Embryonic facial prominence (tissue), 1 donor: Measurements from ENCODE around the gene SLC18A2.
"Not testable (repeated sequence)": the region's sequence is repeated elsewhere in the genome, so short reads cannot be mapped to it uniquely, and the experiment has no call there.

ENCODE experiments used
- DNase-seq: peaks from one replicate; pipeline ENCODE4 v3.0.0-alpha.2; 2016; ENCODE audit errors: extremely low spot score

The SLC18A2 gene

DNA sequence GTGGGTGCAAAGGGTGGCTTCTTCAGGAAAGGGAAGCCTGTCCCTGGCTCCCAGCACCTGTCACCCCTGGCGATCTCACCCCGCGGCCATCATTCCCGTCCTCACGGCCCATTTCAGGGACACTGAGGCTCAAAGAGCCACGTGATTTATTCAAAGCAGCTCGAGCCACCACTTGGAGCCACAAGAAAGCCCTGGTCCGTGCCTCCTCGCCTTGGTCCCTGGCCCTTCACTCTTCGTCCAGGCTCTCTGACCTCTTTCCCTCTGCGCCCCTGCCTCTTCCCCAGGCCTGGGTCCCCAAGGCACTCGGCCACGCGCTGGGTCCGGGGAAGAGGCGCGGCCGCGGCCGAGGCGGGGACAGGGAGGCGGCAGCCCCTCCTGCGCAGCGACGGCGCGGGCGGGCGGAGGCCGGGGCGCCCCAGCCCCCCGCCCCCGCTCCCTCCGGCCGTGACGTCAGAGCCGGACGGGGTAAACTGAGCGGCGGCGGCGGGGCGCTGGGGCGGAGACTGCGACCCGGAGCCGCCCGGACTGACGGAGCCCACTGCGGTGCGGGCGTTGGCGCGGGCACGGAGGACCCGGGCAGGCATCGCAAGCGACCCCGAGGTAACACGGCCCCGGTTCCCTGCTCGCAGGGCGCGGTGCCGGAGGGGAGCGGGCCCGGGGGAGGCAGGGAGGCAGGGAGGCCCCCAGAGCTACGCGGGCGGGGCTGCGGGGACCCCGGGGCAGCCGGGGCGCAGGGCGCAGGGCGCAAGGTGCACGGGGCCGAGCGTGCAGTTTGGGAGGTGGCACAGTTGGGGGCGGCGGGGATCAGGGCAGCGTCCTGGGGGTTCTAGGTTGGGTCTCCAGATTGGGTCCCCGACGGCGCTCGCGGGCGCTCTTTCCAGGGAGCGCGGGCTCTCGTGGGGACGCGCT, at the start of gene SLC18A2:
Gene SLC18A2, plus strand, starts transcription at position 494 of the 909 bp plus-strand sequence. CDS start 580 bp downstream, outside the sequence.
- no peak for DNase-seq

DNA sequence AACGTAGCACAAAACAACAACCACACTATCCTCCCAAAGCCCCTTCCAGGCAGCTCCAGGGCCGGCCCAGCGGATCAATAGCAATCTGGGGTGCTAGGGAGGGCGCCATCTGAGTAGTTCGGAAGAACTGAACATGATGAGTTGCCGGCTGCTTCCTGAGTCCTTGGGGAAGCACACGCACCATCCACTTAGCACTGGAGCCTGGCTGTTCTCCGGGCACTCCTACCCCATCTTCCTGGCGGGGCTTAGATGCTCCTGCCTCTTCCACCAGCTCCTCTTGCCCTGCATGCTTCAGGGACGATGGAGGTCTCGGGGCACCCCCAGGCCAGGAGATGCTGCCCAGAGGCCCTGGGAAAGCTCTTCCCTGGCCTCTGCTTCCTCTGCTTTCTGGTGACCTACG, 43.7 kb upstream of the SLC18A2 start, which contains the start of gene KCNK18:
Gene KCNK18, plus strand, starts transcription at position 301 of the 400 bp plus-strand sequence. Its CDS starts 0 bp downstream, at position 301.
- no peak for DNase-seq

DNA sequence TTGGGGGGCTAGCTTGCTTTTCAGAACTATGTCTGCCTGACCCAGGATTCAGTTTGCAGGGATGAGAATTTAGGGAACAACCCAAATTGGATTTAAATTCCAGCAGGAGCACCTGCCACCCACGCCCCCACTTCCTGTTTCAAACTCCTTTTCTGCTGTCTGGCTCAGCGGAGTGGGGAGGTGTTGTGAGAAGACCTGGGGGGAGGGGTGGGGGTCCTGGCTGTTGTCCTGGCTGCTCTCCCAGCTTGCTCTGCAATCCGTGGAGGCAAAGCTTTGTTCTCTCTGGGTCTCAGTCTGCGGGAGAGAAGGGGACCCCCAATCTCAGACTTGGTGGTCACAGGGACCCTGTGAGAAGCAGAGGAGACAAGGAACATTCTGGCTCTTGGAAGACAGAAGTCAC, 42.8 kb upstream of the SLC18A2 start:
- DNase-seq = no peak

GRCh38 chr10:117201826-117202225, 39.1 kb upstream of the SLC18A2 start:
- no peak for DNase-seq

DNA sequence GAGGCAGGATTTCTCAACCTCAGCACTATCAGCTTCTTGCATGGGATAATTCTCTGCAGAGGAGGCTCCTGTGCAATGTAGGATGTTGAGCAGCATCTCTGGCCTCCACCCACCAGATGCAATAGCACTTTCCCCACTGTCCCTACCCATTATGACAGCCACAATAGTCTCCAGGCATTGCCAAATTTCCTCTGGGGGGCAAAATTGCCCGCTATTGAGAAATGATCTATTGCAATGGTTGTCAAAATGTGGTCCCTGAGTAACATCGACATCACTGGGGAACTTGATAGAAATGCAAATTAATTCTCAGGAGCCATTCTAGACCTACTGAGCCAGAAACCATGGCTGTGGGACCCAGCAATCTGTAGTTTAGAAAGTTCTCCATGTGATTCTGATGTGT, 36.6 kb upstream of the SLC18A2 start:
- no peak for DNase-seq

- no peak for DNase-seq
These were observed 28.7 kb upstream of the SLC18A2 start for GRCh38 chr10:117212176-117212575.

DNA sequence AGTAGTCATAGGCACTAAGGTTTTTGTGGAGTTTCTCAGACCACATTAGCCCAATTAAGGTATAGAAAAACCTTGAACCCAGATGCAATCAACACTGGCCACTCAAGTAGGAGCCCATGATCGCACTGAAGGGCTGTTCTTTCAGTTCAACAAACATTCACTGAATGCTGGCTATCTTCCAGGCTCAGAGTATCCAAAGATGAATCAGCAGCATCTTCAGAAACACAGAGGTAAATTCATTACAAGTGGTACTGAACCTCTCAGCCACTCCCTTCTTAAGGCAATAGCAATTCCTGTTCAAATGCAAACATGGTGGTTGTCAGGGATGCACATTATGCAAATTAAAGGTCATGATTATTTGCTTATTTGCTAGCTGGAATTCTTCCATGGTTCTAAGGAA, 26.5 kb upstream of the SLC18A2 start:
- no peak for DNase-seq

GRCh38 chr10:117215079-117215478, 25.8 kb upstream of the SLC18A2 start:
- no peak for DNase-seq

DNA sequence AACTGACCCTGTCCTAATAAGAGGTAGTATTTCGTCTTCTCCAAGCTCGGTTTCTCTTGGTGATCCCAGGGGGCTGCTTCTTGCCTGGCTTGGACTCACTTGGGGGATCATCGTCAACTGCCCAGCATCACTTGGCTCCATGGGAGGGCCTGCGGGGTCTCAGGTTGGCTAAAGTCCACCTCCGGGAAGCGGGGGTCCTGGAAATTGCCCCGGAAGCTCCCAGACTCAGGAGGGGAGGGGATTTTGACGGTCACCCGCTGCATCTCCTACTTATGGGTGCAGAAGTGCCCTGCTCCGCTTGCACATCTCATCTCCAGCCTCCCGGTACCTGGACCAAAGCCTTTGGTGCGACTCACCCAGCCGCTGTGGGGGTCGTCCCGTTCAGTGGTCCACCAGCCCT, 24.9 kb upstream of the SLC18A2 start:
- no peak for DNase-seq

- DNase-seq = peak; percentile 19
These were observed 24.2 kb upstream of the SLC18A2 start for GRCh38 chr10:117216611-117217195.

GRCh38 chr10:117217196-117217761, 23.6 kb upstream of the SLC18A2 start:
- DNase-seq = no peak

GRCh38 chr10:117218654-117219053, 22.3 kb upstream of the SLC18A2 start:
- no peak for DNase-seq

- DNase-seq = no peak
These were observed 19.7 kb upstream of the SLC18A2 start for GRCh38 chr10:117221156-117221711.

GRCh38 chr10:117222552-117222951, 18.4 kb upstream of the SLC18A2 start:
- no peak for DNase-seq

DNA sequence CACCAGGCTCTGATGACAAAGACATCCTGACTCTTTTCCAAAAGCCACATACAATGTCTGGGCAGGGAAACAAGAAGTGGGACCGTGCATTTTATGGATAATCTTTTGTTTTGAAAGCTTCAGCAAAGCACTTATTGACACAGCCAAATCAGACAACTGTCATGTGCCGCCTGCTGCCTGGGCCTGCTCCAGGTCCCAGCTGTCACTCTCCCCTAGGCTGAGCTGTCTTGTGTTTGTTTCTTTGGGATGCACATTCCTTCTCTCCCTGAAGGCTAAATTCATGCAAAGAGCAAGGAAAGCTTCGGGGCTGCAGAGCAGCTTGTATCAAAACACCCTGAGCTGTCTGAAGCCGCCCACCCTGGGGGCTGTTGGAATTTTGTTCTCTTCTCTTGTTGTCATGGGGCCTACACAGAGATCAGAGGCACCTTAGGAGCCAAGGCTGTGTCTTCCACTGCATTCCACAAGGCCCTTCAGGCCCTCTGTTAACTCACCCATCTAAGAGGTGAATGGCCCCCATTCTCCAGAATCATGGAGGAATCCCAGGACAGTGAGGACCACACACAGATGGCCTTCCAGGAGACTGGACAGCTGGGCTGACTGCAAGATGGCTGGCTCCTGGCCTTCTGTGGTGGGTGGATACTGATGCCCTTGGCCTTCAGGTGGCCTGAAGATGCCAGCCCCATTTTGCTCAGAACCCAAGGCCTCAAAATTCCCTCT, 17.8 kb upstream of the SLC18A2 start:
- no peak for DNase-seq

GRCh38 chr10:117223693-117224430, 17.1 kb upstream of the SLC18A2 start:
- no peak for DNase-seq

GRCh38 chr10:117224881-117225280, 16.0 kb upstream of the SLC18A2 start:
- DNase-seq = no peak

GRCh38 chr10:117226813-117227451, 14.0 kb upstream of the SLC18A2 start:
- DNase-seq = no peak

- no peak for DNase-seq
These were observed 12.7 kb upstream of the SLC18A2 start for GRCh38 chr10:117228210-117228609.

GRCh38 chr10:117230107-117230506, 10.8 kb upstream of the SLC18A2 start:
- not testable (repeated sequence) for DNase-seq
